Measurements from ENCODE around the gene RPIA. TPM values are rescaled to one million over a fixed set of nuclear protein-coding genes. Genes with fewer than 3 reads are reported as not detected.
"Not testable (repeated sequence)": the region's sequence is repeated elsewhere in the genome, so short reads cannot be mapped to it uniquely, and the experiment has no call there.

Gene RPIA
- total RNA-seq, 2 donors from 2014 or later, result 8.2 to 12.2 TPM

DNA sequence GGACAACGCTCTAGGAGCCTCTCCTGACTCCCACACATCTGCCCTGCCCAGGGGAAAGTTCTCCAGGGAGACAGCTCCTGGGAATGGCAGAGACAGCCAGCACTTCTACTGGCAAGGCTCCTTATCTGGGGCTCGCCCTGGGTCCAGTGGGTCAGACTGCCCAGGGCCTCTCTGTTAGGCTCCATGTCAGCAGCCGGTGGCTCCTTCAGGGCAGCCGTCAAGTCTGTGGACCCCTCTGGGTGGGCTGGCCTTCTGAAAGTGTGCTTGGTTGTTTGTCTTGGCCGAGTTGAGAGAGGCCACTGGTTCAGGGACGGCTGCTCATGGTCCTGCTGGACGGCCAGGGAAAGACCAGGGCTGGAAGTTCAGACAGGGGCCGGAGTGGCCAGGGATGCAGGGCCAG, 65.6 kb downstream of the RPIA start:
- Histone ChIP-seq H3K27me3 (replicated peaks; ENCODE audit: insufficient read depth) (no peaks in the 10 kb centered on the region), H3K9me3 (no peaks in the 10 kb centered on the region), H3K4me1 (replicated peaks) (no peaks in the 10 kb centered on the region), H3K4me3 (no peak overlapping the region), H3K27ac (no peak overlapping the region), H3K36me3 (no peaks in the 10 kb centered on the region)
- intact Hi-C loops (cut with DNase I), result no loop called here
- TF ChIP-seq POLR2AphosphoS5 (IDR thresholded peaks at IDR 0.05), result no peak
- TF ChIP-seq, protein P1, sequence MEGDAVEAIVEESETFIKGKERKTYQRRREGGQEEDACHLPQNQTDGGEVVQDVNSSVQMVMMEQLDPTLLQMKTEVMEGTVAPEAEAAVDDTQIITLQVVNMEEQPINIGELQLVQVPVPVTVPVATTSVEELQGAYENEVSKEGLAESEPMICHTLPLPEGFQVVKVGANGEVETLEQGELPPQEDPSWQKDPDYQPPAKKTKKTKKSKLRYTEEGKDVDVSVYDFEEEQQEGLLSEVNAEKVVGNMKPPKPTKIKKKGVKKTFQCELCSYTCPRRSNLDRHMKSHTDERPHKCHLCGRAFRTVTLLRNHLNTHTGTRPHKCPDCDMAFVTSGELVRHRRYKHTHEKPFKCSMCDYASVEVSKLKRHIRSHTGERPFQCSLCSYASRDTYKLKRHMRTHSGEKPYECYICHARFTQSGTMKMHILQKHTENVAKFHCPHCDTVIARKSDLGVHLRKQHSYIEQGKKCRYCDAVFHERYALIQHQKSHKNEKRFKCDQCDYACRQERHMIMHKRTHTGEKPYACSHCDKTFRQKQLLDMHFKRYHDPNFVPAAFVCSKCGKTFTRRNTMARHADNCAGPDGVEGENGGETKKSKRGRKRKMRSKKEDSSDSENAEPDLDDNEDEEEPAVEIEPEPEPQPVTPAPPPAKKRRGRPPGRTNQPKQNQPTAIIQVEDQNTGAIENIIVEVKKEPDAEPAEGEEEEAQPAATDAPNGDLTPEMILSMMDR (IDR thresholded peaks at IDR 0.05), result no peak
- no peak for TF ChIP-seq POLR2A (IDR thresholded peaks at IDR 0.05)
- no peak for DNase-seq (ENCODE audit: low spot score)
- WGBS, result 93% methylated on average over 8 of the region's 8 CpGs

DNA sequence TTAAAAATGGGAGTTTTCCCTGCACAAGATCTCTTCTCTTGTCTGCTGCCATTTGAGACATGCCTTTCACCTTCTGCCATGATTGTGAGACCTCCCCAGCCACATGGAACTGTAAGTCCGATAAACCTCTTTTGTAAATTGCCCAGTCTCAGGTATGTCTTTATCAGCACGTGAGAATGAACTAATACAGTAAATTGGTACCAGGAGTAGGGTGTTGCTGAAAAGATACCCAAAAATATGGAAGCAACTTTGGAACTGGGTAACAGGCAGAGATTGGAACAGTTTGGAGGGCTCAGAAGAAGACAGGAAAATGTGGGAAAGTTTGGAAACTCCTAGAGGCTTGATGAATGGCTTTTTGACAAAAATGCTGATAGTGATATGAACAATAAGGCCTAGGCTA, 67.2 kb downstream of the RPIA start:
- H3K9me3 ChIP-seq; H3K4me3 ChIP-seq; DNase-seq (ENCODE audit: low spot score); H3K36me3 ChIP-seq; H3K4me1 ChIP-seq (replicated peaks); intact Hi-C loops (cut with DNase I); H3K27ac ChIP-seq; H3K27me3 ChIP-seq (replicated peaks; ENCODE audit: insufficient read depth): not testable (repeated sequence)
- WGBS, result 84% methylated on average over 2 of the region's 2 CpGs

DNA sequence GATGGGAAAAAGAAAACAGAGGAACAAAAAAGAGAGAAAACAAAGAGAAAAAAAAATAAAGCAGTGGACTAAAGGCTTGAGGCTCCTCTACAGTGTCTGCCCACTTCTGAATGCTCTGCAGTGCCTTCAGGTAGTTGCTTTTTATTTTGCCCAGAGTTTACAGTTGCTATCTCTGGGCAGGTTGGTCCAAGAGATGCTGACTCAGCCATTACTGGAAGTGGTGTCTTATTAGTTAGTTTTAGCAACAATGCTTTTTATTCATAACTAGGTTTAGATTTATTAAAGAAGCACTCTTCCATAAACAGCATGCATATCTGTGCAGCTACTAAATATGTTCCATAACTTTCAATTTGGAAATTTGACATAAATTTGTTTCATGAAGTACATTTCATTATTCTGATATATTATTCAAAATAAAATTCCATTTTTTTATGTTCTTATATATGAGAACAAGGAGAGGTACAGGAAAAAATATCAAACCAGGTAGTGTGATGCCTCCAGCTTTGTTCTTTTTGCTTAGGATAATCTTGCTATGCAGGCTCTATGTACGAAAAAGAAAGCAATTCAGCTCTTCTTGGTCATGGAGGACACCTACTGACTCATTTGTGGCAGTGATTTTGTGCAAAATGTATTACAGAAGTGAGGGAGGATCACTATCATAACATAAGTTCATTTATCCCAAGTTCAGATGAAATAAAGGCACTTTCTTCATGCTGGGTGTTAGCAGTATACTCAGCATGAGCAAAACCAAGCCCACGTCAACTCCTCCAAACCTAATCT, 69.5 kb downstream of the RPIA start:
- no peak overlapping the region for H3K27ac ChIP-seq
- TF ChIP-seq POLR2AphosphoS5 (IDR thresholded peaks at IDR 0.05) (no peak), POLR2A (IDR thresholded peaks at IDR 0.05) (no peak)
- TF ChIP-seq, protein P1 (IDR thresholded peaks at IDR 0.05), result no peak
- intact Hi-C loops (cut with DNase I), result no loop called here
- 80% methylated on average over 2 of the region's 2 CpGs for WGBS
- H3K27me3 ChIP-seq (replicated peaks; ENCODE audit: insufficient read depth), result peaks cover 6% of the 10 kb centered on the region
- no peaks in the 10 kb centered on the region for H3K9me3 ChIP-seq
- H3K36me3 ChIP-seq, result no peaks in the 10 kb centered on the region
- DNase-seq (ENCODE audit: low spot score), result no peak
- H3K4me3 ChIP-seq, result no peak overlapping the region
- peaks cover 4% of the 10 kb centered on the region for H3K4me1 ChIP-seq (replicated peaks)

DNA sequence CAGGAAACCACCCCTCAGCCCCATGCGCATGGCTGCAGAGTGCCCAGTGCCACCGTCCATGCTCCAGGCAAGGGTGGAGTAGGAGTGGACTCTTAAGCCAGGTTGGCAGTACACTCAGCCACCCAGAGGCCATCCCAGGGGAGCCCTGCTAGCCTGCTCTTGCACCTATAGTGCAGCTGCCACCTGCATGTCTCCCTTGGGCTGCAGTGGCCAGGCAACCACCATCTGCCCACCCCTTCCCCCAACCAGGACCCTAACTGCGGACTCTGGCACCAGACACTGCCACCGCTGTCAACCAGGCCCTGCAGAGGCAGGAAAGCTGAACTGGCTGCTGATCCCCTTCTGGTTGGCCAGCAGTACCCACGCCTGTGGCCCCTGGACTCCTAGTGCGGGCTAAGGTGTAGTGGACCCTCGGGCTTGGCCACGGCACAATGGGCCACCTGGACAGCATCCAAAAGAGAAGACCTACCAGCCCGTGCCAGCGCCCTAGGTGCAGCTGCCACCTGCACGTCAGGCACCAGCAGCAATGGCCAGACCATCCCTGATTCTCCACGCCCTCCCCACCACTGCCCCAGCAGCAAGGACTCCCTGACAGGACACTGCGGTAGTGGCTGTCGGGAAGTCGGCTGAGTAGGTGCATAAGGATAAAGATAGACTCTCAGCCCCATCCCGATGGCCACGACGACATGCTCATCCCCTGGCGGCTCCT, 72.8 kb downstream of the RPIA start:
- H3K9me3 ChIP-seq, result no peaks in the 10 kb centered on the region
- H3K36me3 ChIP-seq, result no peaks in the 10 kb centered on the region
- H3K4me3 ChIP-seq, result no peak overlapping the region
- 86% methylated on average over 19 of the region's 19 CpGs for WGBS
- peaks cover 6% of the 10 kb centered on the region for H3K27me3 ChIP-seq (replicated peaks; ENCODE audit: insufficient read depth)
- intact Hi-C loops (cut with DNase I), result no loop called here
- DNase-seq (ENCODE audit: low spot score), result no peak
- no peak overlapping the region for H3K27ac ChIP-seq
- TF ChIP-seq POLR2AphosphoS5 (IDR thresholded peaks at IDR 0.05), result no peak
- TF ChIP-seq, protein P1 (IDR thresholded peaks at IDR 0.05), result no peak
- no peak for TF ChIP-seq POLR2A (IDR thresholded peaks at IDR 0.05)
- H3K4me1 ChIP-seq (replicated peaks), result peaks cover 4% of the 10 kb centered on the region

DNA sequence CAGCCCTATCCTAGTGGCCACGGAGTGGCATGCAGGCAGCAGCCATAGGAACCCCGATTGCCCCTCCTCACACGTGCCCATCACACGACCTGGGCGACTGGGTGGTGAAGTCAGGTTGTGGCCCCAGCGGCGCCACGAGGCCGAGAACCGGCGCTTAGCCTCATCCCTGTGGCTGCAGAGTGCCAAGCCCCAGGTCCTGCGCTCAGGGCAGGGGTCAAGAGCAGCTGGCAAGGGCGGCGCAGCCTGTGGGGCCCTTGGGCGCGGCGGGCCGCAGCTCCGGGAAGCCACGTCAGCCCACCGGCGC, 73.3 kb downstream of the RPIA start:
- TF ChIP-seq, protein P1 (IDR thresholded peaks at IDR 0.05), result no peak
- no peak for TF ChIP-seq POLR2A (IDR thresholded peaks at IDR 0.05)
- TF ChIP-seq POLR2AphosphoS5 (IDR thresholded peaks at IDR 0.05), result no peak
- no peak overlapping the region for H3K4me3 ChIP-seq
- peaks cover 6% of the 10 kb centered on the region for H3K27me3 ChIP-seq (replicated peaks; ENCODE audit: insufficient read depth)
- intact Hi-C loops (cut with DNase I), result no loop called here
- no peak for DNase-seq (ENCODE audit: low spot score)
- no peaks in the 10 kb centered on the region for H3K36me3 ChIP-seq
- H3K27ac ChIP-seq, result no peak overlapping the region
- WGBS, result 24% methylated on average over 17 of the region's 22 CpGs
- no peaks in the 10 kb centered on the region for H3K9me3 ChIP-seq
- peaks cover 4% of the 10 kb centered on the region for H3K4me1 ChIP-seq (replicated peaks)
